Panc1 (cell line): Measurements from ENCODE around the gene PRKACG. TPM values are rescaled to one million over a fixed set of nuclear protein-coding genes. Genes with fewer than 3 reads are reported as not detected.

ENCODE experiments used
- ATAC-seq: fragments of 200-7000 bp; cut with Tn5 transposase; 2 replicates; pipeline ENCODE4 v1.9.1; 2020; ENCODE audit warnings: mild to moderate bottlenecking, moderate library complexity
- BruUV-seq: library from RNA; stranded (reverse); fragments of 400-500 nt; replicated peaks from 2 replicates; lab custom pipeline; 2021; lab: Mats Ljungman, UMichigan
- CTCF ChIA-PET: fragments of 300-600 bp; sonication (Branson Sonifier 250); formaldehyde crosslinking; loops from one replicate; lab custom pipeline; 2022; ENCODE audit warnings: antibody characterized with exemption; lab: Charles Lee
- POLR2A ChIA-PET: fragments of 300-600 bp; sonication (Branson Sonifier 250); formaldehyde crosslinking; loops from one replicate; lab custom pipeline; 2022; ENCODE audit warnings: antibody characterized with exemption; lab: Charles Lee
- DNase-seq: peaks from one replicate; pipeline ENCODE4 v3.0.0-alpha.2; 2010; ENCODE audit warnings: low read depth, low spot score
- H3K27ac ChIP-seq: 2 replicates; pipeline ENCODE4 v1.5.1; 2011; ENCODE audit warnings: mild to moderate bottlenecking, low read length, inconsistent platforms
- H3K27me3 ChIP-seq: fragments of 200-500 bp; sonication (Bioruptor generic); 2 replicates; pipeline ENCODE4 v1.6.0; 2014; ENCODE audit warnings: low read length, inconsistent platforms; ENCODE audit not compliant: control insufficient read depth, insufficient read depth
- H3K36me3 ChIP-seq: fragments of 200-500 bp; sonication (Bioruptor generic); 2 replicates; pipeline ENCODE4 v1.5.1; 2014; ENCODE audit warnings: inconsistent platforms, mild to moderate bottlenecking, low read length, moderate library complexity; ENCODE audit not compliant: control insufficient read depth, insufficient read depth
- H3K4me1 ChIP-seq: 2 replicates; pipeline ENCODE4 v1.5.1; 2011; ENCODE audit warnings: inconsistent platforms, mild to moderate bottlenecking, low read length, moderate library complexity; ENCODE audit not compliant: control insufficient read depth, insufficient read depth
- H3K4me3 ChIP-seq, 2 experiments: 2 replicates each; pipeline ENCODE4 v1.5.1; 2011 to 2012; ENCODE audit warnings: low read depth in 2 of 2, low read length in 2 of 2, mild to moderate bottlenecking in 2 of 2, inconsistent platforms in 1 of 2, moderate library complexity in 1 of 2
- H3K9me3 ChIP-seq: fragments of 200-500 bp; sonication (Bioruptor generic); 2 replicates; pipeline ENCODE4 v1.5.1; 2014; ENCODE audit warnings: low read depth, mild to moderate bottlenecking, inconsistent platforms, low read length, moderate library complexity; ENCODE audit not compliant: control insufficient read depth, insufficient read depth
- CTCF ChIP-seq: fragments of 450-650 bp; IDR thresholded peaks from 2 replicates; pipeline ENCODE4 v1.5.1; 2017; ENCODE audit warnings: mild to moderate bottlenecking
- POLR2AphosphoS5 ChIP-seq: IDR thresholded peaks from 2 replicates; pipeline ENCODE4 v1.6.1; 2012; ENCODE audit warnings: mild to moderate bottlenecking, low read depth, low read length, moderate library complexity
- SIN3A ChIP-seq: IDR thresholded peaks from 2 replicates; pipeline ENCODE4 v1.6.1; 2012; ENCODE audit warnings: low read depth, mild to moderate bottlenecking, low read length, moderate library complexity, borderline replicate concordance; ENCODE audit not compliant: insufficient read depth
- TCF7L2 ChIP-seq: IDR thresholded peaks from 2 replicates; pipeline ENCODE4 v1.6.1; 2011; ENCODE audit warnings: mild to moderate bottlenecking, low read depth, low read length, inconsistent platforms
- in situ Hi-C: cut with HindIII; loops from 2 replicates; pipeline ENCODE4 v1.10.0; 2016; ENCODE audit warnings: low sequenced_read_pairs, low pct_unique_long_range_greater_than_20kb
- intact Hi-C: fragments of 100-400 bp; cut with micrococcal nuclease; formaldehyde crosslinking; loops from one replicate; pipeline ENCODE4 v1.10.0; 2022; ENCODE audit not compliant: unreplicated experiment
- total RNA-seq: library from RNA; stranded (reverse); gene quantifications from one replicate; pipeline ENCODE4 v1.2.1, GENCODE V29; 2021; ENCODE audit not compliant: unreplicated experiment
- TF ChIP-seq, protein P1 (sequence below), 2 experiments: IDR thresholded peaks; 2 replicates each; pipeline ENCODE4 v1.6.1; 2011 to 2012; ENCODE audit warnings: low read depth in 2 of 2, control low read depth in 1 of 2, low read length in 1 of 2, mild to moderate bottlenecking in 1 of 2, moderate library complexity in 1 of 2; ENCODE audit not compliant: insufficient read depth in 1 of 2

The PRKACG gene
- total RNA-seq, 1 experiment from 2014 or later: not detected

DNA sequence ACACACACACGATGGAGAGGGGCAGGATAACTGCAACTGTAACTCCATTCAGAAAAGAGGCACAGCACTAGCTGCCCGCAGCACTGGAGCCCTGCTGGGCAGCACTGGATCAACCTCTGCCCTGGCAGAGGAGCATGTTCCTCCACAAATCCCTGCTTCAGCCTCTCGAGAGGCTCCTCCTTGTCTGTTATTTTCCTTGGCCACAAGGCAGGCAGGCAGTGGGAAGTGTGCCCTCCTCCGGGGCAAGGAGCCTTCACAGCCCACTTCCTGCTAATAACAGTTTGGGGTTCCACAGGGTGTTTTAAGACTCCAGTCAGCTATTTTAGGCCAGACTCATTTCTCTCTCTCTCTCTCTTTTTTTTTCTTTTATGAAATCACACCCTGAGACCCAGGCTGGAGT lies 33.5 kb upstream of the PRKACG start:
- H3K27ac ChIP-seq: no peak overlapping the region
- intact Hi-C loops: no loop called here
- no peaks in the 10 kb centered on the region for H3K9me3 ChIP-seq
- DNase-seq (no peak), ATAC-seq (no peak)
- no TSS peak for BruUV-seq
- TF ChIP-seq CTCF (no peak), TCF7L2 (no peak), POLR2AphosphoS5 (no peak), SIN3A (no peak)
- TF ChIP-seq, protein P1, sequence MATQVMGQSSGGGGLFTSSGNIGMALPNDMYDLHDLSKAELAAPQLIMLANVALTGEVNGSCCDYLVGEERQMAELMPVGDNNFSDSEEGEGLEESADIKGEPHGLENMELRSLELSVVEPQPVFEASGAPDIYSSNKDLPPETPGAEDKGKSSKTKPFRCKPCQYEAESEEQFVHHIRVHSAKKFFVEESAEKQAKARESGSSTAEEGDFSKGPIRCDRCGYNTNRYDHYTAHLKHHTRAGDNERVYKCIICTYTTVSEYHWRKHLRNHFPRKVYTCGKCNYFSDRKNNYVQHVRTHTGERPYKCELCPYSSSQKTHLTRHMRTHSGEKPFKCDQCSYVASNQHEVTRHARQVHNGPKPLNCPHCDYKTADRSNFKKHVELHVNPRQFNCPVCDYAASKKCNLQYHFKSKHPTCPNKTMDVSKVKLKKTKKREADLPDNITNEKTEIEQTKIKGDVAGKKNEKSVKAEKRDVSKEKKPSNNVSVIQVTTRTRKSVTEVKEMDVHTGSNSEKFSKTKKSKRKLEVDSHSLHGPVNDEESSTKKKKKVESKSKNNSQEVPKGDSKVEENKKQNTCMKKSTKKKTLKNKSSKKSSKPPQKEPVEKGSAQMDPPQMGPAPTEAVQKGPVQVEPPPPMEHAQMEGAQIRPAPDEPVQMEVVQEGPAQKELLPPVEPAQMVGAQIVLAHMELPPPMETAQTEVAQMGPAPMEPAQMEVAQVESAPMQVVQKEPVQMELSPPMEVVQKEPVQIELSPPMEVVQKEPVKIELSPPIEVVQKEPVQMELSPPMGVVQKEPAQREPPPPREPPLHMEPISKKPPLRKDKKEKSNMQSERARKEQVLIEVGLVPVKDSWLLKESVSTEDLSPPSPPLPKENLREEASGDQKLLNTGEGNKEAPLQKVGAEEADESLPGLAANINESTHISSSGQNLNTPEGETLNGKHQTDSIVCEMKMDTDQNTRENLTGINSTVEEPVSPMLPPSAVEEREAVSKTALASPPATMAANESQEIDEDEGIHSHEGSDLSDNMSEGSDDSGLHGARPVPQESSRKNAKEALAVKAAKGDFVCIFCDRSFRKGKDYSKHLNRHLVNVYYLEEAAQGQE (IDR thresholded peaks at IDR 0.05; ENCODE audit: insufficient read depth in 1 of 2, low read depth in 2 of 2, low read length in 1 of 2): no peak
- in situ Hi-C loops: no loop called here
- no peaks in the 10 kb centered on the region for H3K27me3 ChIP-seq
- no peaks in the 10 kb centered on the region for H3K4me1 ChIP-seq
- no peak overlapping the region for H3K4me3 ChIP-seq
- POLR2A ChIA-PET: no interaction called here
- H3K36me3 ChIP-seq: no peaks in the 10 kb centered on the region
- CTCF ChIA-PET: no interaction called here

- Histone ChIP-seq H3K4me1 (no peaks in the 10 kb centered on the region), H3K4me3 (no peak overlapping the region), H3K9me3 (no peaks in the 10 kb centered on the region), H3K27me3 (no peaks in the 10 kb centered on the region), H3K27ac (no peak overlapping the region), H3K36me3 (no peaks in the 10 kb centered on the region)
- DNase-seq: no peak
- intact Hi-C loops (no loop called here), in situ Hi-C loops (no loop called here)
- no peak for ATAC-seq
- TF ChIP-seq POLR2AphosphoS5 (no peak), TCF7L2 (no peak), CTCF (no peak), SIN3A (no peak)
- TF ChIP-seq, protein P1 (IDR thresholded peaks at IDR 0.05; ENCODE audit: insufficient read depth in 1 of 2, low read depth in 2 of 2, low read length in 1 of 2): no peak
- POLR2A ChIA-PET: no interaction called here
- CTCF ChIA-PET: no interaction called here
- no TSS peak for BruUV-seq
These were observed 32.8 kb upstream of the PRKACG start for GRCh38 chr9:69046723-69047122.
